HG03521 (cell line): Measurements from ENCODE around the gene FAM200B.
A peak's percentile ranks its signal among the peaks of the same experiment; 100 is the strongest.

ENCODE experiments used
- ATAC-seq: cut with Tn5 transposase; IDR thresholded peaks from one replicate; pipeline ENCODE4 v1.9.1; 2021; ENCODE audit warnings: mild to moderate bottlenecking, moderate library complexity; ENCODE audit not compliant: unreplicated experiment

FAM200B gene

GRCh38 chr4:15695240-15695699 is 13.6 kb downstream of the FAM200B start:
- ATAC-seq = no peak

- ATAC-seq = no peak
Observed at GRCh38 chr4:15695729-15696128, 14.1 kb downstream of the FAM200B start.

- ATAC-seq = no peak
Observed at GRCh38 chr4:15696866-15697265, 15.2 kb downstream of the FAM200B start.

- ATAC-seq = peak; percentile 57
Observed at GRCh38 chr4:15702941-15703403, 21.3 kb downstream of the FAM200B start, which contains the start of gene BST1. TSS of gene BST1 (plus strand) at chr4:15703065. CDS start at chr4:15703145, 80 bp downstream.

- no peak for ATAC-seq
Observed at GRCh38 chr4:15703439-15703838, 21.8 kb downstream of the FAM200B start.

GRCh38 chr4:15704129-15704528 is 22.5 kb downstream of the FAM200B start:
- ATAC-seq = no peak

- ATAC-seq = no peak
Observed at GRCh38 chr4:15706646-15707362, 25.2 kb downstream of the FAM200B start.

- ATAC-seq = no peak
Observed at GRCh38 chr4:15707363-15707715, 25.7 kb downstream of the FAM200B start.

- ATAC-seq = no peak
Observed at GRCh38 chr4:15711762-15712161, 30.1 kb downstream of the FAM200B start.

- no peak for ATAC-seq
Observed at GRCh38 chr4:15712214-15712613, 30.6 kb downstream of the FAM200B start.

GRCh38 chr4:15714141-15714540 is 32.5 kb downstream of the FAM200B start:
- no peak for ATAC-seq

GRCh38 chr4:15714646-15715435 is 33.2 kb downstream of the FAM200B start:
- no peak for ATAC-seq

- no peak for ATAC-seq
Observed at GRCh38 chr4:15716115-15716514, 34.5 kb downstream of the FAM200B start.

- no peak for ATAC-seq
Observed at GRCh38 chr4:15717086-15717485, 35.5 kb downstream of the FAM200B start.

- ATAC-seq = no peak
Observed at GRCh38 chr4:15717657-15718416, 36.2 kb downstream of the FAM200B start.

- no peak for ATAC-seq
Observed at GRCh38 chr4:15718465-15718864, 36.8 kb downstream of the FAM200B start.

GRCh38 chr4:15718959-15719358 is 37.3 kb downstream of the FAM200B start:
- ATAC-seq = no peak

- ATAC-seq = no peak
Observed at GRCh38 chr4:15719506-15719905, 37.9 kb downstream of the FAM200B start.

GRCh38 chr4:15720851-15721250 is 39.2 kb downstream of the FAM200B start:
- ATAC-seq = no peak

GRCh38 chr4:15725608-15726007 is 44.0 kb downstream of the FAM200B start:
- ATAC-seq = no peak

- ATAC-seq = no peak
Observed at GRCh38 chr4:15729910-15730533, 48.4 kb downstream of the FAM200B start.
